COLO829 (cell line): Measurements from ENCODE around the gene ACKR1.

Experiments
- DNase-seq: peaks from one replicate; pipeline ENCODE4 v3.0.0; 2012; ENCODE audit warnings: low spot score

ACKR1 gene

DNA sequence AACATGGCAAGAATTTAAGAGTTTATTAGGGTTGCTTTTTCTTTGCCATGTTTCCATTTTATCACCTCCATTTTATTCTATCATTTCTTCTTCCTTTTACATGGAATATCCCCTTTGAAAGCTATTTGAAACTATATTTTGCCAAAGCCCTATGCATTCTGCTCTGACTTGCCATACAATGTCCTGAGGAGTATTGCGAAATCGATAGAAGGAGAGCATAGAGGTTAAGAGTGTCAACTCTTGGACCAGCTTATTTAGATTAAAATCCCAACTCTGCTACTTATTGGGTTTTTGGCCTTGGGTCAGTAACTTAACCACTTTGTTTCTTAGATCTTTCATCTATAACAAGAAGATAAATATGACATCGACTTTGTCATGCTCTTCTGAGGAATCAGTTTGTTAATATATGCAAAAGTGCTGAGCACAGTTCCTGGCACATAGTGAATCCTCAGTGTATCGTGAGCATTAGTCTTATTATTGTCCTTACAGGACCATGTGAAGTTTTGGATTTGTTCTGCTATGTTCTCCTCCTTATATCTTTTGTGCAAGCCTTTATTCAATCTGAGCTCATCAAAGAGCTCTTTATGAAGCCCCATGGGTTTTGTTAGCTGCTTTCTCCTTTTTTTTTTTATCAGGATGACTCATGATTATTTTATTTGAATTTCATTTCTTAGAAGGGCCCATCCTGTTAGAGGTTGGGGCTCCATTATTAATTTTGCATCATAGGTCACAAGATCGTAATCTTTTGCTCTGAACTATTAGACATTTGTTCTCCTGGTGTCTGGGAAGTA is 17.6 kb downstream of the ACKR1 start:
- DNase-seq = peak; percentile 98

DNA sequence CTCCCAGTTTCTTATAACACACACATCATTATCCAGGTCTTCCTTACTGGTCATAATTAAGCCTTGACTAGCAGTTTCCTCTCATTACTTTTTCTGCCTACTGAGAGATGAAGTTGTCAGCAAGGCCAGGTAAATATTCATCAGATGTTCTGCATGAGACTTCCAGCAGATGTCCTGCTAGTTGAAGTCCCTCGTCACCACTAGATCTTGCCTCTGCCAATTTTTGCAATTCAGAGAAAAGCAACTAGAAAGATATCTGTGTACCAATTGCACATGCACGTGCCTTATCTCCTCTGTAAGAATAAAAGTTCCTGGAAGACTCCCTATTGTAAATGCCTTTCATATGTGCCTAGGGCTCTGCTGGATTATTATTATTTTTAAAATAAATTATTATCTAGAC is 18.3 kb downstream of the ACKR1 start:
- DNase-seq = no peak

DNA sequence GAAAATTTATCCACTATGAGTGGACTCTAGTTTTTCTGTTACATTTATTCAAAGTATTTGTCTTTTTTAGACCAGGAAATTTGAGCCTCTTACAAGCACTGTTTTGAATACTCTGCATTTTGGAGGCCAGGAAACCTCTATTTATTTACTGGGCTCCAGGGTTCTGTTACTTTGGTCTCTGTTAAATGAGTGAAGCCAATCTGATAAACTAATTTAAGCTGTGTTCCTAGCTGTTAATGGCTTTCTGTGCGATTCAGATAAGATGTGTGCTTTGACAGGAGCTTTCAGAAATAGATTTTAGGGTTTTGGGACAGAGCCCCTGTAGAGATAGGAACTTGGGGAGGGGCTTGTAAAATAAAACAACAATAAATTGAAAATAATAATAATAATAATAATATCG is 23.9 kb downstream of the ACKR1 start:
- DNase-seq = no peak

DNA sequence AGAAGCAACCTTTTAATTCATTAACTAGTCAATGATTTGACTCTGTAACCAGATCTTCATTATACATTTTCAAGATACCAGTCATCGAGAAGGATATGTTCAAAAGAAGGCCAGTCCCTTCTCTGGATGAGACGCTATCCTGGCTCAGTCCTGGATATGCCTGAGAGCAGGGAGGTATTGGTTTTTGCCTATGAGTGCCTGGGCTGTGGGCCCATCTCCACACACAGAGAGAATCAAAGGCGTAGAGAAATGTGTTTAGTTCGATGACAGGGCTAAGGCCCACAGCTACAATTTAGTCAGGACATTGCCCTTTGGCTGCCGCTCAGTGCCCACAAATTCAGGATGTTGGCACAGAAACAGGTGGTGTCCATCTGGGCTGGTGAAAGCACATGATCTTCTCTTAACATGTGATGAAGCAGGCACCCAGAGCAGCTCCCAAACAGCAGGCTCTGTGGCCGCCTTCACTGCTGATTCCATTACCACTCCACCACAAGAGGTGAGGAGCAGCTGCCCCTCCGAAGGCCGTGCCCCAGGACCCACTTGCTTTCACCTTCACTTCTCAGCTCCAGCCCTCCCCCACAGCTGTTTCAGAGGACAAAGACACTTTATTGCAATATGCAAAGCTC is 24.7 kb downstream of the ACKR1 start:
- peak; percentile 36 for DNase-seq

DNA sequence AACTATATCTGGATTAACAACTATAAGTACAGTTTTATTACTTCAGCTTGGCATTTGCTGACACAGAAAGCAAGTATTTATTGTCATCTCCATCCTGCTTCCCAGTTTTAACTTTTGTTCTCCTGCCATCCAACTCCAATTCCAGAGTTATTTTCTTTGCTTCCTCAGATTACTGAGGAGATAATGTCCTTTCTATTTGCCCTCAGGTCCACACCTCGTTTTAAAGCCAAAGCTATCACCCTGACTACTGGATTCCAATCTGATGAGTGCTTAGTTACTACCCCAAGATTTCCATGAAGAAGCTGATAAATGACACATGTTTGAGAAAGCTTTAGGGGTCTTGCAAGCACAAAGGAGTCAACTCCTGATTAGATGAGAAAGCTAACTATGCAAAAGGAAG is 25.2 kb downstream of the ACKR1 start:
- peak; percentile 44 for DNase-seq

DNA sequence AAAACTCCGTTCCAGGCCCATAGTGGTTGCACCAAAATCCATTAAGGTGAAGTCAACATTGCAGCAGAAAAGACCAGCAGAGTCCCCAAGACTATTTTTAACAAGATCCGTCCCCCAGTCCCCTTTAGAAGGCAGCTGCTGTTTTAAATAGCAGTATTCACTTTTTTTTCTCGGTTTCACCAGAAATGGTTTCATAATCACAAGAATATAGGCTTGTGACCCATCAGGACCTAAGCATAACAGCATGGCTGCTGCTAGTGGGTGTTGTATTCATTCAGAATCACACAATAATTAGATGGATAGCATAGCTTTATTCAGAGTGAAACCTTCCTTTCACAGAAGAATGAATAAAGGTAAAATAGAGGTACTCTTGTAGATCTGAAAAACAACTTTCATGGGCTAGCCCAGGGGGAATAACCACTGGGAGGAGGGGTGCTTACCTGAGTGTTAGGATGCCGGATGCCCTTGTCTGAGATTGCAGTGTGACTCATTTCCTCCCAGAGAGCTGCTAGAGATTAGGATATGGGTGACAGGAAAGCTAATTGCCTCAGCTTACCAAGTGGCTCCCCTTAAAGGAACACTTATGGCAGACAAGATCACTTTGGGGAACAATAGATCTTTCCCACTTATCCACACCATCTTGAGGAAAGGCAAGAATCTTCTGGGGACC is 35.0 kb downstream of the ACKR1 start:
- DNase-seq = no peak

DNA sequence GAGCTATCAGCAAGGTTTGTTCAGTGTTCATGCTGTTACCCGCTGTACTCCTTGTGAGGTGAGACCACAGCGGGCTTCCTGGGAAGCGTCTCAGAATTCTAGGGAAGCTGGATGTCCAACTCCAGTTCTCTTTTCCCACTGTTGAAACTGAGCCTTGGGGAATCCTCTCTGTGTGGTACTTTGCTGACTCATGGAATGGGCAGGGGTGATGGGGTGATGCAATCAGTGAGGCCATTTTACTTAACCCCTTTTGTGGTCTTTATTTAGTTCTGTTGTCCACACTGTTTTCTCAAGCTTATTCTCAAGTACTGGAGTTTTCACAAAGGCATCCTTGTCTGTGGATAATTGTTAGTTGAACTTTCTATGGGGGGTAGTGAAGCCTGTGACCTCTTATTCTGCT is 42.6 kb downstream of the ACKR1 start:
- DNase-seq = no peak

DNA sequence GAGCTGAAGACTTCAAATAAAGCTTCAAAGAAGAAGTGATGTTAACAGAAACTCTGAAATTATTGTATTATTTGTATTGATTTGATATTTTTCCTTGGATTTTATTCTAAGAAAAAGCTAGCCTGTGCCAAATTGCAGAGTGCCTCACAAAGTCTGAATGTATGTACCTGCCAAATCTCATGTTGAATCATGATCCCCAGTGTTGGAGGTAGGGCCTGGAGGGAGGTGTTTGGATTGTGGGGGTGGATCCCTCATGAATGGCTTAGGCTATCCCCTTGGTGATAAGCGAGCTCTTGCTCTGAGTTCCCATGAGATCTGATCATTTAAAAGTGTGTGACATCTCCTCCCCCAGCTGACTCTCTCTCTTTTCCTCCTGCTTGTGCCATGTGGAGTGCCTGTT is 43.6 kb downstream of the ACKR1 start:
- DNase-seq = no peak

DNA sequence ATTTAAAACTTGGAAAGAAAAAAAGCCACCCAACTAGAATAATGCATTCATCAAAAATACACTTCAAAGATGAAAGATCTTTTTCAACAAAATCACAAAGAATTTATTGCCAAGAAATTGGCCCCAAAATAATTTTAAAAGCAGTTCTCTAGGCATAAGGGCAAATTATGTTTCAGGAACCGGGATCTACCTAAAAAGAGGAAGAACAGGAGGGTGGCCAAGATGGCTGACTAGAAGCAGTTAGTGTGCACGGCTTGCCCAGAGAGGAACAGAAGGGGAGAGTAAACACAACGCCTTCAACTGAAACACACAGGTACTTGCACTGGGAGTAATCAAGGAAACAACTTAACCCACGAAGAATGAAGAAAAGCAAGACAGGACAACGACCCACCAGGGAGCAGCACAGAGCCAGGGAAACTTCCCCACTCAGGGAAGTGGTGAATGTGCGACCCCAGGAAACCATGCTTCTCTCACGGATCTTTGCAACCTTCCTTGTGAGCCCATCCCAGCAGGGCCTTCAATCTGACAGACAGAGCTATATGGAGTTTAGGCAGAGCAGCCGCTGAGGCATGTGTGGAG is 46.1 kb downstream of the ACKR1 start:
- no peak for DNase-seq
